GM12878 (cell line): ENCODE data around the gene DPH7. TPM values are rescaled to one million over a fixed set of nuclear protein-coding genes. Genes with fewer than 3 reads are reported as not detected.

Experiments
- ATAC-seq: fragments of 200-7000 bp; cut with Tn5 transposase; 3 replicates; pipeline ENCODE4 v1.9.1; 2020; ENCODE audit warnings: mild to moderate bottlenecking, moderate library complexity
- BruUV-seq: library from RNA; stranded (reverse); fragments of 400-500 nt; replicated peaks from 2 replicates; lab custom pipeline; 2021; lab: Mats Ljungman, UMichigan
- CTCF ChIA-PET: fragments of 300-600 bp; sonication (Branson Sonifier 250); formaldehyde crosslinking; extraction: SDS; loops from one replicate; lab custom pipeline; 2021; ENCODE audit warnings: inconsistent platforms; lab: Yijun Ruan, JAX
- POLR2A ChIA-PET: fragments of 350-600 bp; formaldehyde crosslinking; extraction: SDS; loops from one replicate; lab custom pipeline; 2021; ENCODE audit warnings: inconsistent platforms; lab: Charles Lee
- RAD21 ChIA-PET: fragments of 300-600 bp; sonication (Branson Sonifier 250); formaldehyde crosslinking; loops from one replicate; lab custom pipeline; 2023; ENCODE audit warnings: antibody characterized with exemption; ENCODE audit not compliant: unreplicated experiment; lab: Charles Lee
- SMC1A ChIA-PET: fragments of 300-600 bp; sonication (Branson Sonifier 250); formaldehyde crosslinking; loops from one replicate; lab custom pipeline; 2023; ENCODE audit not compliant: unreplicated experiment, uncharacterized antibody; lab: Charles Lee
- DNase-seq: peaks from one replicate; pipeline ENCODE4 v3.0.0-alpha.2; 2011; ENCODE audit warnings: low read depth, low spot score
- FAIRE-seq: peaks from 3 replicates; lab custom pipeline; 2011; peaks lifted over from hg19 to GRCh38; lab: Jason Lieb, UNC
- H2AFZ ChIP-seq: 2 replicates; pipeline ENCODE4 v1.6.0; 2011; ENCODE audit warnings: low read depth, low read length, control low read depth; ENCODE audit not compliant: control insufficient read depth
- H3K27ac ChIP-seq: 2 replicates; pipeline ENCODE4 v1.5.1; 2011; ENCODE audit warnings: control low read depth; ENCODE audit not compliant: control insufficient read depth, insufficient read depth
- H3K27me3 ChIP-seq, 2 experiments: replicated peaks in 1 of 2; 2 replicates each; pipeline versions ENCODE4 v1.6.0 to v1.6.1; 2011; ENCODE audit warnings: low read length in 1 of 2; ENCODE audit not compliant: control insufficient read depth in 2 of 2, insufficient read depth in 2 of 2
- H3K36me3 ChIP-seq, 2 experiments: 2 replicates each; pipeline ENCODE4 v1.5.1; 2011; ENCODE audit warnings: low read length in 1 of 2; ENCODE audit not compliant: control insufficient read depth in 2 of 2, insufficient read depth in 2 of 2
- H3K4me1 ChIP-seq: 2 replicates; pipeline ENCODE4 v1.6.1; 2011; ENCODE audit warnings: mild to moderate bottlenecking, low read length, moderate library complexity, mixed read lengths; ENCODE audit not compliant: control insufficient read depth, insufficient read depth
- H3K4me2 ChIP-seq: 2 replicates; pipeline ENCODE4 v1.6.0; 2011; ENCODE audit warnings: control low read depth; ENCODE audit not compliant: control insufficient read depth, insufficient read depth
- H3K4me3 ChIP-seq: fragments of 200-600 bp; sonication (generic); 2 replicates; pipeline ENCODE4 v1.5.1; 2016
- H3K79me2 ChIP-seq: 2 replicates; pipeline ENCODE4 v1.6.0; 2011; ENCODE audit warnings: low read length; ENCODE audit not compliant: control insufficient read depth, insufficient read depth
- H3K9ac ChIP-seq: 2 replicates; pipeline ENCODE4 v1.8.0; 2011; ENCODE audit warnings: low read length, control low read depth, mixed read lengths; ENCODE audit not compliant: control insufficient read depth, insufficient read depth
- H3K9me3 ChIP-seq: replicated peaks from 3 replicates; pipeline ENCODE4 v1.5.1; 2011; ENCODE audit warnings: mild to moderate bottlenecking, low read length; ENCODE audit not compliant: control insufficient read depth, insufficient read depth
- H4K20me1 ChIP-seq: 2 replicates; pipeline ENCODE4 v1.6.0; 2011; ENCODE audit not compliant: control insufficient read depth, insufficient read depth
- CEBPZ ChIP-seq: fragments of 150-350 bp; IDR thresholded peaks from 2 replicates; pipeline ENCODE4 v1.6.1; 2016; ENCODE audit warnings: low read depth, low read length
- DPF2 ChIP-seq: fragments of 450-650 bp; IDR thresholded peaks from 2 replicates; pipeline ENCODE4 v1.6.1; 2017; ENCODE audit warnings: mild to moderate bottlenecking
- HDAC2 ChIP-seq: fragments of 200-600 bp; sonication (generic); IDR thresholded peaks from 2 replicates; pipeline ENCODE4 v1.6.1; 2017
- MEF2A ChIP-seq: IDR thresholded peaks from 2 replicates; pipeline ENCODE4 v1.6.1; 2011; ENCODE audit warnings: low read depth, mild to moderate bottlenecking, low read length, moderate library complexity; ENCODE audit not compliant: insufficient read depth
- NRF1 ChIP-seq: conservative IDR thresholded peaks from 2 replicates; pipeline ENCODE4 v1.6.1; 2011; ENCODE audit warnings: mild to moderate bottlenecking, low read depth, low read length, improper control_type of control experiment
- PBX3 ChIP-seq: IDR thresholded peaks from 2 replicates; pipeline ENCODE4 v1.6.1; 2011; ENCODE audit warnings: mild to moderate bottlenecking, low read depth, low read length, moderate library complexity; ENCODE audit not compliant: insufficient replicate concordance
- POLR2AphosphoS2 ChIP-seq: IDR thresholded peaks from 2 replicates; pipeline ENCODE4 v1.6.1; 2011; ENCODE audit warnings: low read depth, mild to moderate bottlenecking, low read length, improper control_type of control experiment, moderate library complexity
- SMC3 ChIP-seq: IDR thresholded peaks from 2 replicates; pipeline ENCODE4 v1.6.1; 2011; ENCODE audit warnings: low read length, improper control_type of control experiment, borderline replicate concordance
- ZBTB11 ChIP-seq: fragments of 450-650 bp; formaldehyde crosslinking; IDR thresholded peaks from 2 replicates; pipeline ENCODE4 v1.5.0; 2022; ENCODE audit warnings: mild to moderate bottlenecking, missing genetic modification characterization
- ZNF687 ChIP-seq: fragments of 450-650 bp; IDR thresholded peaks from 2 replicates; pipeline ENCODE4 v1.6.1; 2017; ENCODE audit warnings: mild to moderate bottlenecking, moderate library complexity
- WGBS: methylation state at CpG from one replicate; pipeline ENCODE4 v1.1.6; 2016; ENCODE audit warnings: low lambda C conversion rate; ENCODE audit not compliant: insufficient replicate concordance, insufficient coverage; ENCODE audit errors: missing lambda C conversion rate; 5-methylcytosine and 5-hydroxymethylcytosine counted together
- in situ Hi-C: fragments of 300-500 bp; cut with MboI; formaldehyde crosslinking; loops from 9 replicates; pipeline ENCODE4 v1.14.3; 2018; ENCODE audit warnings: mixed read lengths
- intact Hi-C: fragments of 100-400 bp; cut with micrococcal nuclease; formaldehyde crosslinking; loops from one replicate; pipeline ENCODE4 v1.14.2; 2022; ENCODE audit not compliant: unreplicated experiment
- polyA plus RNA-seq, 11 experiments: library from polyadenylated mRNA; depleted of rRNA in 4 of 11; unstranded in 6 of 11; stranded (reverse) in 5 of 11; fragments of >200 nt; fragmentation: Nextera tagmentation in 4 of 11; fragmentation: Illumina TruSeq in 1 of 11; extraction: Ambion mirVana in 4 of 11; extraction: Trizol in 1 of 11; gene quantifications; 1 replicate in 1 of 11; 2 replicates in 10 of 11; pipeline versions ENCODE4 v1.2.1 to v1.2.3, GENCODE V29; 2011 to 2016; ENCODE audit warnings: inconsistent platforms in 2 of 11, missing spikeins in 2 of 11, low read depth in 1 of 11
- total RNA-seq, 4 experiments: library from RNA; depleted of rRNA in 3 of 4; stranded (reverse); fragments of >200 nt in 3 of 4; fragmentation: Illumina TruSeq in 1 of 4; extraction: Trizol in 1 of 4; gene quantifications; 2 replicates each; pipeline versions ENCODE4 v1.2.1 to v1.2.3, GENCODE V29; 2013 to 2021

DPH7 gene
- total and polyA plus RNA-seq, 10 of the 15 experiments (the other 5 are each of a cell fraction or from before 2014, with no cell fraction given): 8.7 to 40.0 (median 28.1) TPM

GRCh38 chr9:137516144-137516917 lies 62.4 kb downstream of the DPH7 start:
- ChIA-PET RAD21 (no interaction called here), POLR2A (no interaction called here), CTCF (no interaction called here), SMC1A (no interaction called here)
- Histone ChIP-seq H3K4me1 (peaks cover 8% of the 10 kb centered on the region), H3K27me3 (no peaks in the 10 kb centered on the region), H3K9ac (no peak overlapping the region), H3K36me3 (no peaks in the 10 kb centered on the region), H4K20me1 (no peaks in the 10 kb centered on the region), H3K4me3 (no peak overlapping the region), H3K9me3 (no peaks in the 10 kb centered on the region), H2AFZ (no peak overlapping the region), H3K4me2 (no peak overlapping the region), H3K79me2 (no peaks in the 10 kb centered on the region), H3K27ac (no peak overlapping the region)
- intact Hi-C loops: no loop called here
- BruUV-seq: no TSS peak
- no peak for DNase-seq
- WGBS: 43% methylated on average over 10 of the region's 10 CpGs
- in situ Hi-C loops: no loop called here
- ATAC-seq: no peak
- no peak for FAIRE-seq
- TF ChIP-seq POLR2AphosphoS2 (no peak), ZBTB11 (CRISPR knock-in tag) (no peak), DPF2 (no peak), NRF1 (no peak), CEBPZ (no peak), SMC3 (no peak), PBX3 (no peak), MEF2A (no peak), HDAC2 (no peak), ZNF687 (no peak)
